GM12878 (cell line): ENCODE data around the gene CDC42EP3. TPM values are rescaled to one million over a fixed set of nuclear protein-coding genes. Genes with fewer than 3 reads are reported as not detected.
A peak's percentile ranks its signal among the peaks of the same experiment; 100 is the strongest.

Experiments used
- ATAC-seq: fragments of 200-7000 bp; cut with Tn5 transposase; 3 replicates; pipeline ENCODE4 v1.9.1; 2020; ENCODE audit warnings: mild to moderate bottlenecking, moderate library complexity
- BruUV-seq: library from RNA; stranded (reverse); fragments of 400-500 nt; replicated peaks from 2 replicates; lab custom pipeline; 2021; lab: Mats Ljungman, UMichigan
- CTCF ChIA-PET: fragments of 300-600 bp; sonication (Branson Sonifier 250); formaldehyde crosslinking; extraction: SDS; loops from one replicate; lab custom pipeline; 2021; ENCODE audit warnings: inconsistent platforms; lab: Yijun Ruan, JAX
- POLR2A ChIA-PET: fragments of 350-600 bp; formaldehyde crosslinking; extraction: SDS; loops from one replicate; lab custom pipeline; 2021; ENCODE audit warnings: inconsistent platforms; lab: Charles Lee
- RAD21 ChIA-PET: fragments of 300-600 bp; sonication (Branson Sonifier 250); formaldehyde crosslinking; loops from one replicate; lab custom pipeline; 2023; ENCODE audit warnings: antibody characterized with exemption; ENCODE audit not compliant: unreplicated experiment; lab: Charles Lee
- SMC1A ChIA-PET: fragments of 300-600 bp; sonication (Branson Sonifier 250); formaldehyde crosslinking; loops from one replicate; lab custom pipeline; 2023; ENCODE audit not compliant: unreplicated experiment, uncharacterized antibody; lab: Charles Lee
- DNase-seq: peaks from one replicate; pipeline ENCODE4 v3.0.0-alpha.2; 2011; ENCODE audit warnings: low read depth, low spot score
- FAIRE-seq: peaks from 3 replicates; lab custom pipeline; 2011; peaks lifted over from hg19 to GRCh38; lab: Jason Lieb, UNC
- H2AFZ ChIP-seq: 2 replicates; pipeline ENCODE4 v1.6.0; 2011; ENCODE audit warnings: low read depth, low read length, control low read depth; ENCODE audit not compliant: control insufficient read depth
- H3K27ac ChIP-seq: 2 replicates; pipeline ENCODE4 v1.5.1; 2011; ENCODE audit warnings: control low read depth; ENCODE audit not compliant: control insufficient read depth, insufficient read depth
- H3K27me3 ChIP-seq, 2 experiments: replicated peaks in 1 of 2; 2 replicates each; pipeline versions ENCODE4 v1.6.0 to v1.6.1; 2011; ENCODE audit warnings: low read length in 1 of 2; ENCODE audit not compliant: control insufficient read depth in 2 of 2, insufficient read depth in 2 of 2
- H3K36me3 ChIP-seq, 2 experiments: 2 replicates each; pipeline ENCODE4 v1.5.1; 2011; ENCODE audit warnings: low read length in 1 of 2; ENCODE audit not compliant: control insufficient read depth in 2 of 2, insufficient read depth in 2 of 2
- H3K4me1 ChIP-seq: 2 replicates; pipeline ENCODE4 v1.6.1; 2011; ENCODE audit warnings: mild to moderate bottlenecking, low read length, moderate library complexity, mixed read lengths; ENCODE audit not compliant: control insufficient read depth, insufficient read depth
- H3K4me2 ChIP-seq: 2 replicates; pipeline ENCODE4 v1.6.0; 2011; ENCODE audit warnings: control low read depth; ENCODE audit not compliant: control insufficient read depth, insufficient read depth
- H3K4me3 ChIP-seq: fragments of 200-600 bp; sonication (generic); 2 replicates; pipeline ENCODE4 v1.5.1; 2016
- H3K79me2 ChIP-seq: 2 replicates; pipeline ENCODE4 v1.6.0; 2011; ENCODE audit warnings: low read length; ENCODE audit not compliant: control insufficient read depth, insufficient read depth
- H3K9ac ChIP-seq: 2 replicates; pipeline ENCODE4 v1.8.0; 2011; ENCODE audit warnings: low read length, control low read depth, mixed read lengths; ENCODE audit not compliant: control insufficient read depth, insufficient read depth
- H3K9me3 ChIP-seq: replicated peaks from 3 replicates; pipeline ENCODE4 v1.5.1; 2011; ENCODE audit warnings: mild to moderate bottlenecking, low read length; ENCODE audit not compliant: control insufficient read depth, insufficient read depth
- H4K20me1 ChIP-seq: 2 replicates; pipeline ENCODE4 v1.6.0; 2011; ENCODE audit not compliant: control insufficient read depth, insufficient read depth
- POU2F2 ChIP-seq: IDR thresholded peaks from 3 replicates; pipeline ENCODE4 v1.6.1; 2011; ENCODE audit warnings: low read depth, mild to moderate bottlenecking, low read length, borderline replicate concordance
- WGBS: methylation state at CpG from one replicate; pipeline ENCODE4 v1.1.6; 2016; ENCODE audit warnings: low lambda C conversion rate; ENCODE audit not compliant: insufficient replicate concordance, insufficient coverage; ENCODE audit errors: missing lambda C conversion rate; 5-methylcytosine and 5-hydroxymethylcytosine counted together
- in situ Hi-C: fragments of 300-500 bp; cut with MboI; formaldehyde crosslinking; loops from 9 replicates; pipeline ENCODE4 v1.14.3; 2018; ENCODE audit warnings: mixed read lengths
- intact Hi-C: fragments of 100-400 bp; cut with micrococcal nuclease; formaldehyde crosslinking; loops from one replicate; pipeline ENCODE4 v1.14.2; 2022; ENCODE audit not compliant: unreplicated experiment
- polyA plus RNA-seq, 11 experiments: library from polyadenylated mRNA; depleted of rRNA in 4 of 11; unstranded in 6 of 11; stranded (reverse) in 5 of 11; fragments of >200 nt; fragmentation: Nextera tagmentation in 4 of 11; fragmentation: Illumina TruSeq in 1 of 11; extraction: Ambion mirVana in 4 of 11; extraction: Trizol in 1 of 11; gene quantifications; 1 replicate in 1 of 11; 2 replicates in 10 of 11; pipeline versions ENCODE4 v1.2.1 to v1.2.3, GENCODE V29; 2011 to 2016; ENCODE audit warnings: inconsistent platforms in 2 of 11, missing spikeins in 2 of 11, low read depth in 1 of 11
- total RNA-seq, 4 experiments: library from RNA; depleted of rRNA in 3 of 4; stranded (reverse); fragments of >200 nt in 3 of 4; fragmentation: Illumina TruSeq in 1 of 4; extraction: Trizol in 1 of 4; gene quantifications; 2 replicates each; pipeline versions ENCODE4 v1.2.1 to v1.2.3, GENCODE V29; 2013 to 2021
- TF ChIP-seq, protein P1 (sequence below): fragments of 450-650 bp; formaldehyde crosslinking; IDR thresholded peaks from 2 replicates; pipeline ENCODE4 v1.4.0; 2022; ENCODE audit warnings: mild to moderate bottlenecking, moderate library complexity

CDC42EP3 gene
- total and polyA plus RNA-seq, 10 of the 15 experiments (the other 5 are each of a cell fraction or from before 2014, with no cell fraction given): 11.8 to 86.9 (median 52.9) TPM

GRCh38 chr2:37641582-37642171 lies 29.8 kb downstream of the CDC42EP3 start:
- no peak overlapping the region for H3K27ac ChIP-seq
- H3K79me2 ChIP-seq: peaks cover 55% of the 10 kb centered on the region
- ATAC-seq (no peak), DNase-seq (no peak), FAIRE-seq (no peak)
- H3K36me3 ChIP-seq: peaks cover 9 to 36% of the 10 kb centered on the region in 2 experiments
- ChIA-PET CTCF (interaction anchor here (1.1 to 1.9 kb wide), 2 partner anchors 11 to 226 kb away, joined by 3 to 5 read pairs; no protein-coding TSS in a partner anchor), SMC1A (interaction anchor here (1.0 to 4.5 kb wide), 9 partner anchors 9 to 226 kb away, joined by 3 to 23 read pairs (median 5); no protein-coding TSS in a partner anchor), POLR2A (interaction anchor here (0.6 to 4.8 kb wide), 2 partner anchors 12 to 28 kb away, joined by 3 to 45 read pairs; no protein-coding TSS in a partner anchor), RAD21 (interaction anchor here (0.8 to 5.9 kb wide), 5 partner anchors 12 to 236 kb away, joined by 3 to 33 read pairs (median 5); no protein-coding TSS in a partner anchor)
- H2AFZ ChIP-seq: no peak overlapping the region
- no TSS peak for BruUV-seq
- intact Hi-C loops: no loop called here
- no peaks in the 10 kb centered on the region for H4K20me1 ChIP-seq
- no peak overlapping the region for H3K4me3 ChIP-seq
- 0 out of 3 replicates have a peak, but pooled peaks have one; percentile 4 for TF ChIP-seq POU2F2
- TF ChIP-seq, protein P1, sequence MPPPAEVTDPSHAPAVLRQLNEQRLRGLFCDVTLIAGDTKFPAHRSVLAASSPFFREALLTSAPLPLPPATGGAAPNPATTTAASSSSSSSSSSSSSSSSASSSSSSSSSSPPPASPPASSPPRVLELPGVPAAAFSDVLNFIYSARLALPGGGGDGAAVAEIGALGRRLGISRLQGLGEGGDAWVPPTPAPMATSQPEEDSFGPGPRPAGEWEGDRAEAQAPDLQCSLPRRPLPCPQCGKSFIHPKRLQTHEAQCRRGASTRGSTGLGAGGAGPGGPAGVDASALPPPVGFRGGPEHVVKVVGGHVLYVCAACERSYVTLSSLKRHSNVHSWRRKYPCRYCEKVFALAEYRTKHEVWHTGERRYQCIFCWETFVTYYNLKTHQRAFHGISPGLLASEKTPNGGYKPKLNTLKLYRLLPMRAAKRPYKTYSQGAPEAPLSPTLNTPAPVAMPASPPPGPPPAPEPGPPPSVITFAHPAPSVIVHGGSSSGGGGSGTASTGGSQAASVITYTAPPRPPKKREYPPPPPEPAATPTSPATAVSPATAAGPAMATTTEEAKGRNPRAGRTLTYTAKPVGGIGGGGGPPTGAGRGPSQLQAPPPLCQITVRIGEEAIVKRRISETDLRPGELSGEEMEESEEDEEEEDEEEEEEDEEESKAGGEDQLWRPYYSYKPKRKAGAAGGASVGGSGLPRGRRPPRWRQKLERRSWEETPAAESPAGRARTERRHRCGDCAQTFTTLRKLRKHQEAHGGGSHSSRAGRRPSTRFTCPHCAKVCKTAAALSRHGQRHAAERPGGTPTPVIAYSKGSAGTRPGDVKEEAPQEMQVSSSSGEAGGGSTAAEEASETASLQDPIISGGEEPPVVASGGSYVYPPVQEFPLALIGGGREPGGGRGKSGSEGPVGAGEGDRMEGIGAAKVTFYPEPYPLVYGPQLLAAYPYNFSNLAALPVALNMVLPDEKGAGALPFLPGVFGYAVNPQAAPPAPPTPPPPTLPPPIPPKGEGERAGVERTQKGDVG (CRISPR knock-in tag): no peak
- 87% methylated on average over 7 of the region's 7 CpGs for WGBS
- H3K9me3 ChIP-seq: no peaks in the 10 kb centered on the region; the same call in 2 of the 3 replicates
- no peak overlapping the region for H3K4me2 ChIP-seq
- H3K4me1 ChIP-seq: peaks cover 15% of the 10 kb centered on the region
- no peaks in the 10 kb centered on the region for H3K27me3 ChIP-seq
- H3K9ac ChIP-seq: no peak overlapping the region
- in situ Hi-C loops: no loop called here
